Right atrium auricular region (tissue), 2 donors: ENCODE results near the gene CNTNAP2. TPM values are rescaled to one million over a fixed set of nuclear protein-coding genes. Genes with fewer than 3 reads are reported as not detected.

ENCODE experiments used
- DNase-seq: peaks from one replicate; pipeline ENCODE4 v3.0.0-alpha.2; 2019; ENCODE audit warnings: low spot score
- H3K27ac ChIP-seq, 2 donors: fragments of 200-600 bp; sonication (generic); 1 replicate in 1 of 2; 2 replicates in 1 of 2; pipeline ENCODE4 v1.5.1; 2016 to 2019
- H3K27me3 ChIP-seq, 2 donors: fragments of 200-600 bp; sonication (generic); one replicate each; pipeline versions ENCODE4 v1.5.1 to v1.6.0; 2017 to 2019
- H3K36me3 ChIP-seq: fragments of 200-600 bp; sonication (generic); one replicate; pipeline ENCODE4 v1.5.1; 2016
- H3K4me1 ChIP-seq, 2 donors: fragments of 200-600 bp; sonication (generic); one replicate each; pipeline versions ENCODE4 v1.5.1 to v1.6.0; 2017 to 2019
- H3K4me3 ChIP-seq, 2 donors: fragments of 200-600 bp; sonication (generic); 1 replicate in 1 of 2; 2 replicates in 1 of 2; pipeline ENCODE4 v1.5.1; 2017 to 2019; ENCODE audit warnings: mild to moderate bottlenecking in 1 of 2, moderate library complexity in 1 of 2
- H3K9me3 ChIP-seq, 2 donors: fragments of 200-600 bp; sonication (generic); one replicate each; pipeline ENCODE4 v1.5.1; 2019
- CTCF ChIP-seq, 2 donors: fragments of 200-600 bp; sonication (generic); IDR thresholded peaks; one replicate each; pipeline ENCODE4 v1.5.1; 2019; ENCODE audit warnings: antibody characterized with exemption in 2 of 2
- total RNA-seq, 2 donors: library from RNA; depleted of rRNA; stranded (reverse); fragments of >200 nt; gene quantifications; one replicate each; pipeline ENCODE4 v1.1.0, GENCODE V29; 2016

The CNTNAP2 gene
- total RNA-seq, 2 donors from 2014 or later = 1.1 to 1.7 TPM

GRCh38 chr7:148079206-148080080, 1962.8 kb downstream of the CNTNAP2 start:
- H3K9me3 ChIP-seq = no peaks in the 10 kb centered on the region
- no peaks in the 10 kb centered on the region for H3K27me3 ChIP-seq
- no peak for DNase-seq
- H3K4me1 ChIP-seq = no peaks in the 10 kb centered on the region
- no peaks in the 10 kb centered on the region for H3K36me3 ChIP-seq
- H3K27ac ChIP-seq = no peak overlapping the region
- TF ChIP-seq CTCF (IDR thresholded peaks at IDR 0.05) = no peak
- no peak overlapping the region for H3K4me3 ChIP-seq

- no peaks in the 10 kb centered on the region for H3K36me3 ChIP-seq
- peaks cover 0 to under 1% of the 10 kb centered on the region in 2 donors for H3K9me3 ChIP-seq
- DNase-seq = no peak
- no peak overlapping the region for H3K4me3 ChIP-seq
- H3K27ac ChIP-seq = no peak overlapping the region
- no peaks in the 10 kb centered on the region for H3K27me3 ChIP-seq
- no peaks in the 10 kb centered on the region for H3K4me1 ChIP-seq
- no peak for TF ChIP-seq CTCF (IDR thresholded peaks at IDR 0.05)
Observed at GRCh38 chr7:148083448-148083847, 1966.8 kb downstream of the CNTNAP2 start.

DNA sequence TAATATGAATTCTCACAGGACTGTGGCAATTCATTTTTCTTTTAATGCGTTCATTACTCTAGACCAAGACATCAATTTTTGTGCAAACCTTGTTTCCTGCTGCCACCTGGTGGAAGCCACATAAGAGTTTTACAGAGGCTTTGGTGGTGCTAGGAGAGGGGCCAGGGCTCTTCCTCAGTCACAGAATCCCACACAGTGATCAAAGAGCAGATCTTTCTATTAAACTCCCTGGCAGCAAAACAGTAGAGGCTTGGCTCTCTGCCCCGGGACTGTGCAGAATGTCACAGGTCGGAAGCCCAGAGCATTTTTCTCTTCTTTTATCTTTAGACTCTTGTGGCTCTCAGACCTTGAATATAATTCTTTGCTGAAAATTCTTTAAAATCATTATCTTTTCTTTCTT, 1967.5 kb downstream of the CNTNAP2 start:
- no peaks in the 10 kb centered on the region for H3K4me1 ChIP-seq
- H3K9me3 ChIP-seq = peaks cover 0 to 8% of the 10 kb centered on the region in 2 donors
- no peak overlapping the region for H3K27ac ChIP-seq
- no peaks in the 10 kb centered on the region for H3K27me3 ChIP-seq
- no peak overlapping the region for H3K4me3 ChIP-seq
- no peaks in the 10 kb centered on the region for H3K36me3 ChIP-seq
- TF ChIP-seq CTCF (IDR thresholded peaks at IDR 0.05) = peak; percentile 48 to 73
- DNase-seq = no peak

DNA sequence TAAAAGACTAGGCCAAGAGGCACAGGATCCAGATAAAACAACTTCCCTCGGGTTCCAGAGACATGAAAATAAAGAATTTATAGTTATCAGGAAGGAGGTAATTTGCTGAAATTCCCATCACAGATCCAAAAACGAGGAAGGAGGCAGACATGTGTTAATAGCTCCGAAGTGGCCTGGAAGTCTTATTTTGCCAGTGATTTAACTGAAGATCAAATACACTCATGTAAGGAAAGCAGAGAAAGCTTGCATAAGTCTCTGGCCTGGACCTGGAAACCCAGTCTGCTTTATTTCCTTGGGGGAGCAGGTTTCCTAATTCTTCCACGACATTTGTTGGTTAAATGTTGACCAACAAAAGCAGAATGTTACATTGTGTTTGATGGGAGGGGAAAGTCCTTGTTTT, 1975.3 kb downstream of the CNTNAP2 start:
- no peak for TF ChIP-seq CTCF (IDR thresholded peaks at IDR 0.05)
- H3K4me3 ChIP-seq = no peak overlapping the region
- no peaks in the 10 kb centered on the region for H3K27me3 ChIP-seq
- H3K36me3 ChIP-seq = no peaks in the 10 kb centered on the region
- no peaks in the 10 kb centered on the region for H3K4me1 ChIP-seq
- no peak for DNase-seq
- peaks cover 0 to 13% of the 10 kb centered on the region in 2 donors for H3K9me3 ChIP-seq
- H3K27ac ChIP-seq = no peak overlapping the region

GRCh38 chr7:148093375-148094166, 1977.0 kb downstream of the CNTNAP2 start:
- peaks cover 0 to 11% of the 10 kb centered on the region in 2 donors for H3K9me3 ChIP-seq
- H3K27me3 ChIP-seq = no peaks in the 10 kb centered on the region
- no peaks in the 10 kb centered on the region for H3K4me1 ChIP-seq
- DNase-seq = no peak
- TF ChIP-seq CTCF (IDR thresholded peaks at IDR 0.05) = no peak
- no peak overlapping the region for H3K4me3 ChIP-seq
- no peaks in the 10 kb centered on the region for H3K36me3 ChIP-seq
- no peak overlapping the region for H3K27ac ChIP-seq
